ENCODE results near the gene TNP2. TPM values are rescaled to one million over a fixed set of nuclear protein-coding genes. Genes with fewer than 3 reads are reported as not detected.

Gene TNP2
- total and polyA plus RNA-seq, 2 of the 4 experiments (the other 2 are of a cell fraction): not detected

DNA sequence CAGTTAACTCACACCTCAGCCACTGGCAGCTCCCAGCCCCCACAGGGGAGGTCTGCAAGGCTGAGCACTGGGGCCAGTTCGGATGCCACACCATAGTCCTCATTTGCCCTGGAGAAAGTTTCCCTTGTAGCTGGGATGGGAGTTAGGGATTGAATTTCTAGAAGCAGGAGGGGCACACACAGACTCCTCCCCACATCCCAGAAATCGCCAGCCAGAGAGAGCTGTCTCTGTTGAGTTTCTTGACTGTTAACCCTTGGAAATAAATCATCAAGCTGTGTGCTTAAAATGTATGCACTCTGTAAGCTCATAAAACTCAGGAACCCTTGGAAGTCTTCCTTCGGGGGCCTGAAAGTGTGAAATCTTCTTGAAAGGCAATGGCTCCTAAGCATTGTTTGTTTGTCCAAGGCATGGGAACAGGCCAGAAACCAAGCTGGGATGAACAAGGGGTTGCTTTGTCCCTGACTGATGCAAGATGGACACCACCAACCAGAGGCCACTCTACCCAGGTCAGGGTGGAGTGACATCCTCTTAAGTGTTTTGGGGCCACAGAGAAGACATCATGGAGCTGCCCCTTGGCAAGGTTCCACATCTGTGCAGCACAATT is 4.7 kb upstream of the TNP2 start:
- Histone ChIP-seq H3K36me3 (ENCODE audit: control insufficient read depth, insufficient read depth, low read length) (no peaks in the 10 kb centered on the region), H2BK20ac (ENCODE audit: low read depth, low read length) (no peak overlapping the region), H3K4me3 (ENCODE audit: insufficient read depth, low read depth, low read length) (no peak overlapping the region), H2BK5ac (ENCODE audit: low read depth, low read length, poor library complexity, severe bottlenecking) (no peak overlapping the region), H2AK9ac (replicated peaks; ENCODE audit: low read depth, low read length, poor library complexity) (no peak overlapping the region), H2BK120ac (ENCODE audit: low read depth, low read length) (no peak overlapping the region), H2BK15ac (ENCODE audit: low read depth, low read length) (no peak overlapping the region), H3K27ac (ENCODE audit: insufficient read depth, low read length) (peak overlapping the region; percentile 7; the same call in 1 of the 2 replicates), H2AK5ac (ENCODE audit: low read depth, low read length) (no peak overlapping the region), H3K56ac (ENCODE audit: extremely low read depth, insufficient read depth, low read length) (no peak overlapping the region), H2AFZ (replicated peaks; ENCODE audit: low read length, poor library complexity) (no peak overlapping the region), H3K9ac (ENCODE audit: low read depth, low read length) (no peak overlapping the region), H3K9me3 (ENCODE audit: control insufficient read depth, insufficient read depth, low read length) (peaks cover 7% of the 10 kb centered on the region), H4K20me1 (ENCODE audit: insufficient read depth, low read length) (no peaks in the 10 kb centered on the region), H3K27me3 (ENCODE audit: control insufficient read depth, insufficient read depth, low read length) (peaks cover 6% of the 10 kb centered on the region), H3K14ac (replicated peaks; ENCODE audit: low read depth, low read length) (no peak overlapping the region), H3K4me2 (ENCODE audit: low read depth, low read length) (no peak overlapping the region), H4K8ac (ENCODE audit: low read depth in 2 of 2, low read length in 2 of 2) (no peak overlapping the region), H4K91ac (ENCODE audit: insufficient read depth, low read depth, low read length) (no peak overlapping the region), H3K18ac (ENCODE audit: low read depth, low read length) (peak overlapping the region; percentile 10; the same call in 1 of the 2 replicates), H4K5ac (ENCODE audit: low read depth, low read length) (no peak overlapping the region; the same call in 1 of the 2 replicates), H3K4ac (ENCODE audit: low read depth, low read length) (no peak overlapping the region), H3K23ac (ENCODE audit: low read depth, low read length) (no peak overlapping the region), H3K4me1 (ENCODE audit: control insufficient read depth, insufficient read depth, low read length) (peaks cover 7% of the 10 kb centered on the region; the same call in 1 of the 2 replicates), H3K79me1 (ENCODE audit: low read depth in 1 of 2, low read length in 2 of 2) (no peaks in the 10 kb centered on the region), H3K9me1 (ENCODE audit: insufficient read depth, low read length) (no peaks in the 10 kb centered on the region)
- TF ChIP-seq CHD1 (IDR thresholded peaks at IDR 0.05; ENCODE audit: low read depth, low read length): no peak
- no peak for TF ChIP-seq NFE2L2 (IDR thresholded peaks at IDR 0.05; ENCODE audit: low read depth, low read length)
- no peak for TF ChIP-seq MXI1 (IDR thresholded peaks at IDR 0.05; ENCODE audit: borderline replicate concordance, low read depth, low read length)
- TF ChIP-seq, protein P1, sequence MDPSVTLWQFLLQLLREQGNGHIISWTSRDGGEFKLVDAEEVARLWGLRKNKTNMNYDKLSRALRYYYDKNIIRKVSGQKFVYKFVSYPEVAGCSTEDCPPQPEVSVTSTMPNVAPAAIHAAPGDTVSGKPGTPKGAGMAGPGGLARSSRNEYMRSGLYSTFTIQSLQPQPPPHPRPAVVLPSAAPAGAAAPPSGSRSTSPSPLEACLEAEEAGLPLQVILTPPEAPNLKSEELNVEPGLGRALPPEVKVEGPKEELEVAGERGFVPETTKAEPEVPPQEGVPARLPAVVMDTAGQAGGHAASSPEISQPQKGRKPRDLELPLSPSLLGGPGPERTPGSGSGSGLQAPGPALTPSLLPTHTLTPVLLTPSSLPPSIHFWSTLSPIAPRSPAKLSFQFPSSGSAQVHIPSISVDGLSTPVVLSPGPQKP (IDR thresholded peaks at IDR 0.05; ENCODE audit: borderline replicate concordance, low read depth, low read length): no peak
- TF ChIP-seq MAZ (IDR thresholded peaks at IDR 0.05; ENCODE audit: borderline replicate concordance, low read depth, low read length): no peak
- no peak for TF ChIP-seq RFX5 (IDR thresholded peaks at IDR 0.05; ENCODE audit: low read depth, low read length)
- no peak for TF ChIP-seq MAFK (IDR thresholded peaks at IDR 0.05; ENCODE audit: low read depth, low read length)
- TF ChIP-seq POLR2A (IDR thresholded peaks at IDR 0.05; ENCODE audit: low read depth, low read length): no peak
- TF ChIP-seq, protein P2, sequence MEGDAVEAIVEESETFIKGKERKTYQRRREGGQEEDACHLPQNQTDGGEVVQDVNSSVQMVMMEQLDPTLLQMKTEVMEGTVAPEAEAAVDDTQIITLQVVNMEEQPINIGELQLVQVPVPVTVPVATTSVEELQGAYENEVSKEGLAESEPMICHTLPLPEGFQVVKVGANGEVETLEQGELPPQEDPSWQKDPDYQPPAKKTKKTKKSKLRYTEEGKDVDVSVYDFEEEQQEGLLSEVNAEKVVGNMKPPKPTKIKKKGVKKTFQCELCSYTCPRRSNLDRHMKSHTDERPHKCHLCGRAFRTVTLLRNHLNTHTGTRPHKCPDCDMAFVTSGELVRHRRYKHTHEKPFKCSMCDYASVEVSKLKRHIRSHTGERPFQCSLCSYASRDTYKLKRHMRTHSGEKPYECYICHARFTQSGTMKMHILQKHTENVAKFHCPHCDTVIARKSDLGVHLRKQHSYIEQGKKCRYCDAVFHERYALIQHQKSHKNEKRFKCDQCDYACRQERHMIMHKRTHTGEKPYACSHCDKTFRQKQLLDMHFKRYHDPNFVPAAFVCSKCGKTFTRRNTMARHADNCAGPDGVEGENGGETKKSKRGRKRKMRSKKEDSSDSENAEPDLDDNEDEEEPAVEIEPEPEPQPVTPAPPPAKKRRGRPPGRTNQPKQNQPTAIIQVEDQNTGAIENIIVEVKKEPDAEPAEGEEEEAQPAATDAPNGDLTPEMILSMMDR (conservative IDR thresholded peaks at IDR 0.05; ENCODE audit: low read depth, low read length): no peak
- TF ChIP-seq, protein P3, sequence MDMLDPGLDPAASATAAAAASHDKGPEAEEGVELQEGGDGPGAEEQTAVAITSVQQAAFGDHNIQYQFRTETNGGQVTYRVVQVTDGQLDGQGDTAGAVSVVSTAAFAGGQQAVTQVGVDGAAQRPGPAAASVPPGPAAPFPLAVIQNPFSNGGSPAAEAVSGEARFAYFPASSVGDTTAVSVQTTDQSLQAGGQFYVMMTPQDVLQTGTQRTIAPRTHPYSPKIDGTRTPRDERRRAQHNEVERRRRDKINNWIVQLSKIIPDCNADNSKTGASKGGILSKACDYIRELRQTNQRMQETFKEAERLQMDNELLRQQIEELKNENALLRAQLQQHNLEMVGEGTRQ (IDR thresholded peaks at IDR 0.05; ENCODE audit: low read depth, low read length): no peak
- TF ChIP-seq SMC3 (IDR thresholded peaks at IDR 0.05; ENCODE audit: low read depth, low read length): no peak
- TF ChIP-seq RCOR1 (IDR thresholded peaks at IDR 0.05; ENCODE audit: insufficient replicate concordance, low read length): no peak
- TF ChIP-seq FOS (IDR thresholded peaks at IDR 0.05; ENCODE audit: low read depth, low read length): no peak
- CTCF ChIA-PET: interaction anchor here (0.6 kb wide), 1 partner anchor 1048 kb away, joined by 4 read pairs; no protein-coding TSS in a partner anchor
- ATAC-seq (ENCODE audit: low read depth) (peak; percentile 83), DNase-seq (no peak)
- POLR2A ChIA-PET (ENCODE audit: unreplicated experiment): interaction anchor here (0.7 to 1.8 kb wide), 2 partner anchors 17 to 21 kb away, joined by 3 to 18 read pairs; partner anchors contain the start of gene SOCS1
- intact Hi-C loops (cut with micrococcal nuclease): no loop called here
- in situ Hi-C loops (cut with MboI; ENCODE audit: low sequenced_read_pairs): no loop called here
- WGBS, 2 experiments (ENCODE audit: extremely low coverage in 2 of 2, insufficient read length in 1 of 2): no CpG with 5 or more reads among the region's 3 CpGs
- dilution Hi-C loops (cut with HindIII; ENCODE audit: low sequenced_read_pairs, unreplicated experiment): no loop called here
- BruUV-seq (replicated peaks): no TSS peak
